ENCODE data around the gene MRGPRG. TPM values are rescaled to one million over a fixed set of nuclear protein-coding genes. Genes with fewer than 3 reads are reported as not detected.

Gene MRGPRG
- total RNA-seq, 4 donors from 2014 or later: not detected

GRCh38 chr11:3215346-3216026 lies 3.1 kb downstream of the MRGPRG start:
- TF ChIP-seq, protein P1, sequence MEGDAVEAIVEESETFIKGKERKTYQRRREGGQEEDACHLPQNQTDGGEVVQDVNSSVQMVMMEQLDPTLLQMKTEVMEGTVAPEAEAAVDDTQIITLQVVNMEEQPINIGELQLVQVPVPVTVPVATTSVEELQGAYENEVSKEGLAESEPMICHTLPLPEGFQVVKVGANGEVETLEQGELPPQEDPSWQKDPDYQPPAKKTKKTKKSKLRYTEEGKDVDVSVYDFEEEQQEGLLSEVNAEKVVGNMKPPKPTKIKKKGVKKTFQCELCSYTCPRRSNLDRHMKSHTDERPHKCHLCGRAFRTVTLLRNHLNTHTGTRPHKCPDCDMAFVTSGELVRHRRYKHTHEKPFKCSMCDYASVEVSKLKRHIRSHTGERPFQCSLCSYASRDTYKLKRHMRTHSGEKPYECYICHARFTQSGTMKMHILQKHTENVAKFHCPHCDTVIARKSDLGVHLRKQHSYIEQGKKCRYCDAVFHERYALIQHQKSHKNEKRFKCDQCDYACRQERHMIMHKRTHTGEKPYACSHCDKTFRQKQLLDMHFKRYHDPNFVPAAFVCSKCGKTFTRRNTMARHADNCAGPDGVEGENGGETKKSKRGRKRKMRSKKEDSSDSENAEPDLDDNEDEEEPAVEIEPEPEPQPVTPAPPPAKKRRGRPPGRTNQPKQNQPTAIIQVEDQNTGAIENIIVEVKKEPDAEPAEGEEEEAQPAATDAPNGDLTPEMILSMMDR (IDR thresholded peaks at IDR 0.05; ENCODE audit: low read depth): no peak

DNA sequence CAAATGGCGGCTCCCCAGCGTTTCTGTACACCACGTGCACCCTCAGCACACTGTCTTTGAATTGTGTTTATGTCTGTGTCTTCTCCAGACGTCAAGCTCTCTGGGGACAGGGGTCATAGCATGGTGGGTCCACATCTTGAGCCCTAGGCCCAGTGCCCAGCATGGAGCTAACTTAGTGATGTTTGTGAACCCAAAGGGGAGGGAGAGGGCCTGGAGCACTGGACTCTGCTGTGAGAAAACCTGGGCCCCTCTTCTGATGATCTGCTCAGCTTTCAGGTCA lies 4.3 kb downstream of the MRGPRG start:
- TF ChIP-seq, protein P1 (IDR thresholded peaks at IDR 0.05; ENCODE audit: low read depth): no peak

GRCh38 chr11:3213659-3214419 lies 4.8 kb downstream of the MRGPRG start:
- TF ChIP-seq, protein P1 (IDR thresholded peaks at IDR 0.05; ENCODE audit: low read depth): no peak

DNA sequence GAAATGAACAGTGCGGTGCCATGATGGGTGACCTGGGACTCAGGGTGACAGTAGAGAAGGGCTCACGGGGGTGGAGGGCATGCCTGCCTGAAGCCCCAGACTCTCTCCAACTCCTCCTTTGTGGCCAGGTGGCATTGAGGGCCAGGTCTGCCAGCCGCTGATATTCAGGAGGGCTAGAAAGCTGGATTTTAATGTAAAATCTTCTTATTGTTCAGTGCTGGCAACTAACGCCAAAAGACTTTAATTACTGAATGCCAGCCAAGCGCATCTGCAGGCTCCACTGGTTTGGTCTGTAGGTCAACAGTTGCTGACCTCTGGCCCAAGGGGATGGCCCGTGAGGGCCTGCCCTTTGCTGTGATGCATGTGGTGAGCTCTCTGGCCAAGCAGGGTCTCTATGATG lies 10.3 kb downstream of the MRGPRG start:
- TF ChIP-seq, protein P1 (IDR thresholded peaks at IDR 0.05; ENCODE audit: low read depth): no peak

DNA sequence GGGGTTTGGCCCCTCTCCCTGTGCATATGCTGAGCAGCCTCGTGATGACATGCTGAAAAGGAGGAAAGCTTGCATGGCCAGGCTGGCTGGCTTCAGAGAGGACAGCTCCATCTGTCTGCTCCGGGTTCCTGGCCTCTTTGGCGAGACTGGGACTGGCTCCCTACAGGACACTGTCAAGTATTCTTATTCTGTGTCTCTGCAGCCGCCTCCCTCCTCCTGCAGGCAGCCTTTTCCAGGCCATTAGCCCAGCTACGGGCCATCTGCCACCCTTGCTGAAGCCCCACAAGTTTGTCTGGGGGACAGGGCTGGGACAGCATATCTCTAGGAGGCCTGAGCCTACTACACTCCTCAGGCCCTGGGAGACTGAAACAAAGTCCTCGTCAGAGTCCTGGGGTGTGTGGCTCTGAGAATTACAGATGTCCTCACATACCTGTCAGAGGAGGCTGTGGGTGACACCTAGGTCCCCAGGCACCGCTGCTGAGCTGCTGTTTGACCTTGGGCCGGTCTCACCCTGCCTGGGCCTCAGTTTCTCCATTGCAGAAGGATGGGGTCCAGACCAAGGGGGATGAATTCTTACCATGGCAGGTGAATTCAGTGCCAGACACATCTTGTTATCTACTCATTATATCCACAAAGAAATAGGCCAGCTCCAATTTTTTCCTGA lies 11.0 kb downstream of the MRGPRG start:
- TF ChIP-seq, protein P1 (IDR thresholded peaks at IDR 0.05; ENCODE audit: low read depth): no peak

GRCh38 chr11:3206922-3207204 lies 11.8 kb downstream of the MRGPRG start:
- TF ChIP-seq, protein P1 (IDR thresholded peaks at IDR 0.05; ENCODE audit: low read depth): no peak

- TF ChIP-seq, protein P1 (IDR thresholded peaks at IDR 0.05; ENCODE audit: low read depth): no peak
These were observed 12.3 kb downstream of the MRGPRG start for GRCh38 chr11:3206156-3206921.

Data from subcutaneous adipose tissue (tissue), 4 donors.